ENCODE results near the gene TCTN2.

TCTN2 gene

GRCh38 chr12:123670882-123671728, at the start of gene TCTN2:
TSS of gene TCTN2 (plus strand) at chr12:123671113. CDS start at chr12:123671241, 128 bp downstream.
- peak; percentile 92 for DNase-seq

- no peak for DNase-seq
These were observed 49.0 kb upstream of the TCTN2 start for GRCh38 chr12:123621619-123622530.

GRCh38 chr12:123633379-123634141, 37.4 kb upstream of the TCTN2 start, which contains the start of the genes EIF2B1 and GTF2H3:
TSS of gene EIF2B1 (minus strand) at chr12:123633686. CDS start at chr12:123633557, 129 bp downstream.
TSS of gene GTF2H3 (plus strand) at chr12:123633829. CDS start at chr12:123633860, 31 bp downstream.
- peak; percentile 97 for DNase-seq

- no peak for DNase-seq
These were observed 36.8 kb upstream of the TCTN2 start for GRCh38 chr12:123634142-123634561.

GRCh38 chr12:123643911-123644310, 27.0 kb upstream of the TCTN2 start:
- no peak for DNase-seq

GRCh38 chr12:123645380-123645779, 25.5 kb upstream of the TCTN2 start:
- no peak for DNase-seq

GRCh38 chr12:123645878-123646277, 25.0 kb upstream of the TCTN2 start:
- DNase-seq: no peak

- DNase-seq: no peak
These were observed 22.5 kb upstream of the TCTN2 start for GRCh38 chr12:123648401-123648800.

- no peak for DNase-seq
These were observed 16.7 kb upstream of the TCTN2 start for GRCh38 chr12:123654129-123654701.

- no peak for DNase-seq
These were observed 15.5 kb upstream of the TCTN2 start for GRCh38 chr12:123655420-123655819.

- no peak for DNase-seq
These were observed 14.5 kb upstream of the TCTN2 start for GRCh38 chr12:123656392-123656791.

- DNase-seq: no peak
These were observed 13.7 kb upstream of the TCTN2 start for GRCh38 chr12:123657211-123657610.

GRCh38 chr12:123659996-123660727, 10.8 kb upstream of the TCTN2 start:
- DNase-seq: peak; percentile 90

GRCh38 chr12:123667771-123668170, 3.1 kb upstream of the TCTN2 start:
- no peak for DNase-seq

GRCh38 chr12:123671876-123672275, 963 bp downstream of the TCTN2 start:
- no peak for DNase-seq

GRCh38 chr12:123675436-123675835, 4.5 kb downstream of the TCTN2 start:
- no peak for DNase-seq

GRCh38 chr12:123676616-123677320, 5.9 kb downstream of the TCTN2 start:
- no peak for DNase-seq

GRCh38 chr12:123678981-123679380, 8.1 kb downstream of the TCTN2 start:
- DNase-seq: no peak

- no peak for DNase-seq
These were observed 10.7 kb downstream of the TCTN2 start for GRCh38 chr12:123681605-123682004.

GRCh38 chr12:123683964-123684363, 13.1 kb downstream of the TCTN2 start:
- no peak for DNase-seq

GRCh38 chr12:123686636-123687190, 15.8 kb downstream of the TCTN2 start:
- no peak for DNase-seq

Data from EL (cell line).